ENCODE data around the gene TRMT112.

The TRMT112 gene

GRCh38 chr11:64317325-64317960 lies at the start of gene TRMT112:
TSS of gene TRMT112 (minus strand) at chr11:64317559. CDS start at chr11:64317526, 33 bp downstream.
- peak; percentile 93 for DNase-seq (ENCODE audit: low read depth)

GRCh38 chr11:64366751-64367150 lies 49.4 kb upstream of the TRMT112 start:
- DNase-seq (ENCODE audit: low read depth) = no peak

- DNase-seq (ENCODE audit: low read depth) = no peak
These were observed 47.6 kb upstream of the TRMT112 start for GRCh38 chr11:64364911-64365310.

- no peak for DNase-seq (ENCODE audit: low read depth)
These were observed 47.1 kb upstream of the TRMT112 start for GRCh38 chr11:64364435-64364834.

- DNase-seq (ENCODE audit: low read depth) = no peak
These were observed 45.0 kb upstream of the TRMT112 start for GRCh38 chr11:64362339-64362738.

GRCh38 chr11:64361659-64362058 lies 44.3 kb upstream of the TRMT112 start:
- no peak for DNase-seq (ENCODE audit: low read depth)

- no peak for DNase-seq (ENCODE audit: low read depth)
These were observed 43.1 kb upstream of the TRMT112 start for GRCh38 chr11:64360448-64360921.

- DNase-seq (ENCODE audit: low read depth) = no peak
These were observed 42.5 kb upstream of the TRMT112 start for GRCh38 chr11:64359712-64360445.

GRCh38 chr11:64358907-64359711 lies 41.8 kb upstream of the TRMT112 start, which contains the start of gene RPS6KA4:
TSS of gene RPS6KA4 (plus strand) at chr11:64359162. CDS start at chr11:64359236, 74 bp downstream.
- no peak for DNase-seq (ENCODE audit: low read depth)

- DNase-seq (ENCODE audit: low read depth) = no peak
These were observed 41.2 kb upstream of the TRMT112 start for GRCh38 chr11:64358536-64358906.

GRCh38 chr11:64357904-64358535 lies 40.7 kb upstream of the TRMT112 start:
- DNase-seq (ENCODE audit: low read depth) = no peak

GRCh38 chr11:64357446-64357845 lies 40.1 kb upstream of the TRMT112 start:
- no peak for DNase-seq (ENCODE audit: low read depth)

- no peak for DNase-seq (ENCODE audit: low read depth)
These were observed 39.4 kb upstream of the TRMT112 start for GRCh38 chr11:64356498-64357411.

GRCh38 chr11:64355078-64355940 lies 38.0 kb upstream of the TRMT112 start:
- DNase-seq (ENCODE audit: low read depth) = no peak

- no peak for DNase-seq (ENCODE audit: low read depth)
These were observed 36.6 kb upstream of the TRMT112 start for GRCh38 chr11:64353715-64354506.

- no peak for DNase-seq (ENCODE audit: low read depth)
These were observed 35.8 kb upstream of the TRMT112 start for GRCh38 chr11:64352995-64353714.

GRCh38 chr11:64352099-64352994 lies 35.0 kb upstream of the TRMT112 start:
- DNase-seq (ENCODE audit: low read depth) = no peak
